Measurements from ENCODE around the gene SND1.

GRCh38 chr7:127981965-127982364 is 330.0 kb downstream of the SND1 start:
- TF ChIP-seq HDGF (IDR thresholded peaks at IDR 0.05; ENCODE audit: borderline replicate concordance), result no peak
- no peak for TF ChIP-seq LEF1 (IDR thresholded peaks at IDR 0.05; ENCODE audit: borderline replicate concordance)
- TF ChIP-seq FOXM1 (IDR thresholded peaks at IDR 0.05; ENCODE audit: borderline replicate concordance), result no peak
- TF ChIP-seq SUZ12 (IDR thresholded peaks at IDR 0.05), result no peak
- no peak for TF ChIP-seq SP1 (IDR thresholded peaks at IDR 0.05)
- TF ChIP-seq ZNF384 (IDR thresholded peaks at IDR 0.05), result no peak
- no peak for TF ChIP-seq FOXA1 (IDR thresholded peaks at IDR 0.05)
